Prostate gland (tissue), 2 donors: ENCODE measurements around the gene SLCO3A1. TPM values are rescaled to one million over a fixed set of nuclear protein-coding genes. Genes with fewer than 3 reads are reported as not detected.

Experiments
- DNase-seq: peaks from one replicate; pipeline ENCODE4 v3.0.0-alpha.2; 2019; ENCODE audit warnings: low spot score
- H3K27ac ChIP-seq, 2 donors: fragments of 200-600 bp; sonication (generic); 2 replicates each; pipeline ENCODE4 v1.5.1; 2017 to 2019
- H3K27me3 ChIP-seq: fragments of 200-600 bp; sonication (generic); replicated peaks from 2 replicates; pipeline ENCODE4 v1.5.1; 2019; ENCODE audit not compliant: insufficient read depth
- H3K36me3 ChIP-seq, 2 donors: fragments of 200-600 bp; sonication (generic); 1 replicate in 1 of 2; 2 replicates in 1 of 2; pipeline versions ENCODE4 v1.5.1 to v1.8.1; 2017 to 2019
- H3K4me1 ChIP-seq: fragments of 200-600 bp; sonication (generic); replicated peaks from 2 replicates; pipeline ENCODE4 v1.5.1; 2019
- H3K4me3 ChIP-seq, 2 donors: fragments of 200-600 bp; sonication (generic); 2 replicates each; pipeline ENCODE4 v1.5.1; 2017 to 2019
- H3K9me3 ChIP-seq: fragments of 200-600 bp; sonication (generic); 2 replicates; pipeline ENCODE4 v1.5.1; 2017
- POLR2A ChIP-seq: fragments of 450-650 bp; IDR thresholded peaks from one replicate; pipeline ENCODE4 v1.6.1; 2016; ENCODE audit warnings: antibody characterized with exemption, mild to moderate bottlenecking
- POLR2AphosphoS5 ChIP-seq: sonication (generic); formaldehyde crosslinking; IDR thresholded peaks from one replicate; pipeline ENCODE4 v1.6.1; 2017; ENCODE audit warnings: antibody characterized with exemption
- WGBS: methylation state at CpG from one replicate; pipeline ENCODE4 v1.1.5; 2018; 5-methylcytosine and 5-hydroxymethylcytosine counted together
- intact Hi-C: fragments of 100-400 bp; cut with DNase I; formaldehyde crosslinking; loops from one replicate; pipeline ENCODE4 v1.14.2; 2022
- total RNA-seq, 2 donors: library from RNA; depleted of rRNA; stranded (reverse); fragments of >200 nt; gene quantifications; one replicate each; pipeline ENCODE4 v1.1.0, GENCODE V29; 2016
- TF ChIP-seq, protein P1 (sequence below), 4 experiments: fragments of 200-600 bp in 2 of 4; fragments of 450-650 bp in 2 of 4; sonication (generic) in 2 of 4; IDR thresholded peaks; 1 replicate in 3 of 4; 2 replicates in 1 of 4; pipeline ENCODE4 v1.5.1; 2016 to 2019; ENCODE audit warnings: antibody characterized with exemption in 4 of 4, mild to moderate bottlenecking in 2 of 4, moderate library complexity in 2 of 4

SLCO3A1 gene
- total RNA-seq, 2 donors from 2014 or later, result 7.4 to 35.3 TPM

DNA sequence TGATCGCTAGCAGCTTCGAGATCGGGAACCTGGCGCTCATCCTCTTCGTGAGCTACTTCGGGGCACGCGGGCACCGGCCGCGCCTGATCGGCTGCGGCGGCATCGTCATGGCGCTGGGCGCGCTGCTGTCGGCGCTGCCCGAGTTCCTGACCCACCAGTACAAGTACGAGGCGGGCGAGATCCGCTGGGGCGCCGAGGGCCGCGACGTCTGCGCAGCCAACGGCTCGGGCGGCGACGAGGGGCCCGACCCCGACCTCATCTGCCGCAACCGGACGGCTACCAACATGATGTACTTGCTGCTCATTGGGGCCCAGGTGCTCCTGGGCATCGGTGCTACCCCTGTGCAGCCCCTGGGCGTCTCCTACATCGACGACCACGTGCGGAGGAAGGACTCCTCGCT is 62.5 kb downstream of the SLCO3A1 start:
- Histone ChIP-seq H3K27ac (no peak overlapping the region), H3K27me3 (no peaks in the 10 kb centered on the region), H3K36me3 (no peaks in the 10 kb centered on the region), H3K4me3 (no peak overlapping the region), H3K9me3 (no peaks in the 10 kb centered on the region), H3K4me1 (no peaks in the 10 kb centered on the region)
- 93% methylated on average over 48 of the region's 48 CpGs for WGBS
- DNase-seq, result no peak
- intact Hi-C loops, result no loop called here
- TF ChIP-seq, protein P1, sequence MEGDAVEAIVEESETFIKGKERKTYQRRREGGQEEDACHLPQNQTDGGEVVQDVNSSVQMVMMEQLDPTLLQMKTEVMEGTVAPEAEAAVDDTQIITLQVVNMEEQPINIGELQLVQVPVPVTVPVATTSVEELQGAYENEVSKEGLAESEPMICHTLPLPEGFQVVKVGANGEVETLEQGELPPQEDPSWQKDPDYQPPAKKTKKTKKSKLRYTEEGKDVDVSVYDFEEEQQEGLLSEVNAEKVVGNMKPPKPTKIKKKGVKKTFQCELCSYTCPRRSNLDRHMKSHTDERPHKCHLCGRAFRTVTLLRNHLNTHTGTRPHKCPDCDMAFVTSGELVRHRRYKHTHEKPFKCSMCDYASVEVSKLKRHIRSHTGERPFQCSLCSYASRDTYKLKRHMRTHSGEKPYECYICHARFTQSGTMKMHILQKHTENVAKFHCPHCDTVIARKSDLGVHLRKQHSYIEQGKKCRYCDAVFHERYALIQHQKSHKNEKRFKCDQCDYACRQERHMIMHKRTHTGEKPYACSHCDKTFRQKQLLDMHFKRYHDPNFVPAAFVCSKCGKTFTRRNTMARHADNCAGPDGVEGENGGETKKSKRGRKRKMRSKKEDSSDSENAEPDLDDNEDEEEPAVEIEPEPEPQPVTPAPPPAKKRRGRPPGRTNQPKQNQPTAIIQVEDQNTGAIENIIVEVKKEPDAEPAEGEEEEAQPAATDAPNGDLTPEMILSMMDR (IDR thresholded peaks at IDR 0.05), result no peak
- no peak for TF ChIP-seq POLR2AphosphoS5
- no peak for TF ChIP-seq POLR2A

DNA sequence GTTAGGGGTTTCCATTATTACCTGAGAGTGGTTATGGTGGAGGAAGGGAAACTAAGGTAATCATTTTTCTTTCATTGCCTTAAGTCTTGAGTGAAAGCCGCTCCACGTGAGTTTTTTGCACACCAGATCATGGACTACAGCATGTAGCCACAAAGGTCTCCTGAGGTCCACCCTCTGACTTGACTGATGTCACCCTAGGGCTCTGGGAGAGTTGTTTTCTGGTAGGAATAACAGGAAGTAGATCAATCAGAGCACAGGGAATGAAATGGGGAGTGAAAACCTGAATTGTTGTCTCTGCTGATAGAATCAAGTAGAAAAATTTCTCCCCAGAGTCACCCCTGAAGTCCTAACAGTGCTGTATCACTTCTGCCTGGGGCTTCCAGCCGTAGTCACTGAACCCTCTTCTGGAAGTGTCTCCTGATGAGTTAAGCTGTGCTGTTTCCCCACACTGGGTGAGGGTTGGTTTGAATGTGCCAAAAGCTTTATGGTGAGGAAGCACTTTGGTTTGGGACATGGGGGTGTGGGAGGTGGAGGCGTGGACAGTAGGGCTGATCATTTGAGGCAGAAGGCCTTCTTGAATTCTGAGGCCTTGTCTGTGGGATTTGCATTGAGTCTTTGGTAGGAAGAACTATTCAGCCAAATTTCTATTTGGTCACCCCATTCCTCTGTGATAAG is 64.3 kb downstream of the SLCO3A1 start:
- intact Hi-C loops, result no loop called here
- Histone ChIP-seq H3K27me3 (no peaks in the 10 kb centered on the region), H3K27ac (no peak overlapping the region), H3K36me3 (no peaks in the 10 kb centered on the region), H3K9me3 (no peaks in the 10 kb centered on the region), H3K4me3 (no peak overlapping the region), H3K4me1 (no peaks in the 10 kb centered on the region)
- no peak for DNase-seq
- TF ChIP-seq, protein P1 (IDR thresholded peaks at IDR 0.05), result no peak
- TF ChIP-seq POLR2AphosphoS5, result no peak
- no peak for TF ChIP-seq POLR2A
- 94% methylated on average over 4 of the region's 4 CpGs for WGBS

DNA sequence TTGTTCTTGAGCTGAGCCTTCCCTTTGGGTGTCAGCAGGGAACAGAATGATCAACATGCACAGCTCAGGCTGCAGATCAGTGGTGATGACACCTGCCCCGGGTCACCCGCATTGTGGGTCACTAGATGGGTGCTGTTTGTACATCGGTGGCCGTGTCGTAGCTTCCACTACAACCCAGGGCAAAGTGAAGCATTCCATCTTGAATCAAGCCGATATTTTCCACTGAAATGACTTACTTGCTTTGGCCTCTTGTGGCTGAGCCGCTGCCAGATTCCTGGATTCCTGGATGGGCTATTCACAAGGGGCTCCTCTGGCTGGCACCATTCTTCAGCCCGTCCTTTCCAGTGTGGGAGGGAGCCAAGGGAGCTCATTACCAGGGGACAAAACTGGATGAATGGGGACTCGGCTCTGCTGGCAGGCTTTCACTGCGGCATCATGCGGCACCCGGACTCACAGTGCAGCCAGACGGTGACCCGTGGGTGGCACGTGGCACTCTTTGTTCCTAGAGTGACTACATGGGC is 65.6 kb downstream of the SLCO3A1 start:
- Histone ChIP-seq H3K36me3 (no peaks in the 10 kb centered on the region), H3K4me3 (no peak overlapping the region), H3K27ac (no peak overlapping the region), H3K4me1 (no peaks in the 10 kb centered on the region), H3K27me3 (no peaks in the 10 kb centered on the region), H3K9me3 (no peaks in the 10 kb centered on the region)
- TF ChIP-seq POLR2AphosphoS5 (no peak), POLR2A (no peak)
- TF ChIP-seq, protein P1 (IDR thresholded peaks at IDR 0.05), result no peak
- intact Hi-C loops, result no loop called here
- 85% methylated on average over 15 of the region's 15 CpGs for WGBS
- no peak for DNase-seq

DNA sequence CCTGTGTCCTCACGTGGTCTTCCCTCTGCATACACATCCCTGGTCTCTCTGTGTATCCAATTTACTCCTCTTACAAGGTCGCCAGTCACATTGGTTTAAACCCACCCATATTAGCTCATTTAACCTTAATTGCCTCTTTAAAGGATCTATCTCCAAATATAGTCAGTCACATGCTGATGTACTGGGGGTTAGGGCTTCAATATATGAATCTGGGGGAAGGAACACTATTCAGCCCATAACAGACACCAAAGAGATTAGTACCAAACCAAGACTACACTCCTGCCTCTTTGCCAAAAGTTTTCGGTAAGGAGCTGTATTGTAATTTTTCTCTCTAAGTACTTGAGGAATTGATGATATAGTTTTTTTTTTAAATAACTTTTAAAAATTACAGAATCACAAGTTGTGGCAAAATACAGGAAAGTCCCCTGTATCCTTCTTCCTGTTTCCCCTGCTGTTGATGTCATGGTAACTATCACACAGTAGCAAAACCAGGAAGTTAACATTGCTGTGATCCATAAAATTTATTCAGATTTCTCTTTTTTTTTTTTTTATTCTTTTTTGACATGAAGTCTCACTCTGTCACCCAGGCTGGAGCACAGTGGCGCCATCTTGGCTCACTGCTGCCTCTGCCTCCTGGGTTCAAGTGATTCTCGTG is 67.8 kb downstream of the SLCO3A1 start:
- H3K36me3 ChIP-seq, result no peaks in the 10 kb centered on the region
- TF ChIP-seq POLR2A (no peak), POLR2AphosphoS5 (no peak)
- TF ChIP-seq, protein P1 (IDR thresholded peaks at IDR 0.05), result no peak
- no peaks in the 10 kb centered on the region for H3K27me3 ChIP-seq
- 74% methylated on average over 5 of the region's 5 CpGs for WGBS
- no peak overlapping the region for H3K27ac ChIP-seq
- intact Hi-C loops, result no loop called here
- H3K4me1 ChIP-seq, result peaks cover 2% of the 10 kb centered on the region
- H3K4me3 ChIP-seq, result no peak overlapping the region
- DNase-seq, result no peak
- no peaks in the 10 kb centered on the region for H3K9me3 ChIP-seq

DNA sequence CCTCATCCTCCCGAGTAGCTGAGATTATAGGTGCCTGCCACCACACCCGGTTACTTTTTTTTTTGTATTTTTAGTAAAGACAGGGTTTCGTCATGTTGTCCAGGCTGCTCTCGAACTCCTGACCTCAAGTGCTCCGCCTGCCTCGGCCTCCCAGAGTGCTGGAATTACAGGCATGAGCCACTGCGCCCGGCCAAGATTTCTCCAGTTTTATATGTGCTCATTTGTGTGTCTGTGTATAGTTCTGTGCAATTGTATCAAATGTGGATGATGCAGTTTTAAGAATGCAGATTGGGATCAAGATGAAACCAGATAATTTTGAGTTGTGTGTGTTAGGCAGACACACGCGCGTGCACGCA is 68.3 kb downstream of the SLCO3A1 start:
- Histone ChIP-seq H3K36me3 (no peaks in the 10 kb centered on the region), H3K4me3 (no peak overlapping the region), H3K4me1 (peaks cover 2% of the 10 kb centered on the region), H3K9me3 (no peaks in the 10 kb centered on the region), H3K27me3 (no peaks in the 10 kb centered on the region), H3K27ac (no peak overlapping the region)
- 19% methylated on average over 12 of the region's 12 CpGs for WGBS
- intact Hi-C loops, result no loop called here
- TF ChIP-seq POLR2A (no peak), POLR2AphosphoS5 (no peak)
- TF ChIP-seq, protein P1 (IDR thresholded peaks at IDR 0.05), result no peak
- DNase-seq, result no peak
